ENCODE measurements around the gene ATP8B1. TPM values are rescaled to one million over a fixed set of nuclear protein-coding genes. Genes with fewer than 3 reads are reported as not detected.

The ATP8B1 gene
- total RNA-seq, 1 donor from 2014 or later: 14.4 TPM

GRCh38 chr18:57767259-57768050 is 35.7 kb downstream of the ATP8B1 start:
- DNase-seq (ENCODE audit: low read depth): no peak
- H3K4me3 ChIP-seq (ENCODE audit: low read depth, low read length): no peak overlapping the region
- no peak for TF ChIP-seq CTCF (conservative IDR thresholded peaks at IDR 0.05; ENCODE audit: low read depth, low read length)

GRCh38 chr18:57764995-57765394 is 38.1 kb downstream of the ATP8B1 start:
- H3K4me3 ChIP-seq (ENCODE audit: low read depth, low read length): no peak overlapping the region
- no peak for TF ChIP-seq CTCF (conservative IDR thresholded peaks at IDR 0.05; ENCODE audit: low read depth, low read length)
- DNase-seq (ENCODE audit: low read depth): no peak

- no peak for DNase-seq (ENCODE audit: low read depth)
- no peak for TF ChIP-seq CTCF (conservative IDR thresholded peaks at IDR 0.05; ENCODE audit: low read depth, low read length)
- no peak overlapping the region for H3K4me3 ChIP-seq (ENCODE audit: low read depth, low read length)
These were observed 39.0 kb downstream of the ATP8B1 start for GRCh38 chr18:57764087-57764486.

GRCh38 chr18:57762686-57763085 is 40.4 kb downstream of the ATP8B1 start:
- no peak overlapping the region for H3K4me3 ChIP-seq (ENCODE audit: low read depth, low read length)
- no peak for DNase-seq (ENCODE audit: low read depth)
- TF ChIP-seq CTCF (conservative IDR thresholded peaks at IDR 0.05; ENCODE audit: low read depth, low read length): no peak

GRCh38 chr18:57759650-57760049 is 43.5 kb downstream of the ATP8B1 start:
- TF ChIP-seq CTCF (conservative IDR thresholded peaks at IDR 0.05; ENCODE audit: low read depth, low read length): no peak
- no peak for DNase-seq (ENCODE audit: low read depth)
- no peak overlapping the region for H3K4me3 ChIP-seq (ENCODE audit: low read depth, low read length)

- no peak for DNase-seq (ENCODE audit: low read depth)
- H3K4me3 ChIP-seq (ENCODE audit: low read depth, low read length): no peak overlapping the region
- TF ChIP-seq CTCF (conservative IDR thresholded peaks at IDR 0.05; ENCODE audit: low read depth, low read length): no peak
These were observed 47.5 kb downstream of the ATP8B1 start for GRCh38 chr18:57755473-57756067.

Data from epithelial cell of proximal tubule (primary cell).